ENCODE results near the gene SGTA.
"Not testable (repeated sequence)": the region's sequence is repeated elsewhere in the genome, so short reads cannot be mapped to it uniquely, and the experiment has no call there.

SGTA gene

GRCh38 chr19:2796659-2797266, 13.7 kb upstream of the SGTA start:
- DNase-seq (ENCODE audit: insufficient read length, low spot score) = no peak
- TF ChIP-seq TAF1 (IDR thresholded peaks at IDR 0.05; ENCODE audit: low read depth, low read length) = no peak
- TF ChIP-seq POU2F2 (IDR thresholded peaks at IDR 0.05; ENCODE audit: low read depth, low read length) = no peak
- no peak for TF ChIP-seq POLR2AphosphoS5 (IDR thresholded peaks at IDR 0.05; ENCODE audit: low read depth, low read length)
- no peak for TF ChIP-seq POLR2A (IDR thresholded peaks at IDR 0.05; ENCODE audit: low read depth, low read length)
- TF ChIP-seq SPI1 (IDR thresholded peaks at IDR 0.05; ENCODE audit: low read depth, low read length) = no peak
- TF ChIP-seq PAX5 (IDR thresholded peaks at IDR 0.05; ENCODE audit: insufficient read depth, low read length, severe bottlenecking) = no peak
- FAIRE-seq = no peak

- no peak for TF ChIP-seq PAX5 (IDR thresholded peaks at IDR 0.05; ENCODE audit: insufficient read depth, low read length, severe bottlenecking)
- TF ChIP-seq TAF1 (IDR thresholded peaks at IDR 0.05; ENCODE audit: low read depth, low read length) = no peak
- FAIRE-seq (no peak), DNase-seq (ENCODE audit: insufficient read length, low spot score) (no peak)
These were observed 13.0 kb upstream of the SGTA start for GRCh38 chr19:2795827-2796658.

DNA sequence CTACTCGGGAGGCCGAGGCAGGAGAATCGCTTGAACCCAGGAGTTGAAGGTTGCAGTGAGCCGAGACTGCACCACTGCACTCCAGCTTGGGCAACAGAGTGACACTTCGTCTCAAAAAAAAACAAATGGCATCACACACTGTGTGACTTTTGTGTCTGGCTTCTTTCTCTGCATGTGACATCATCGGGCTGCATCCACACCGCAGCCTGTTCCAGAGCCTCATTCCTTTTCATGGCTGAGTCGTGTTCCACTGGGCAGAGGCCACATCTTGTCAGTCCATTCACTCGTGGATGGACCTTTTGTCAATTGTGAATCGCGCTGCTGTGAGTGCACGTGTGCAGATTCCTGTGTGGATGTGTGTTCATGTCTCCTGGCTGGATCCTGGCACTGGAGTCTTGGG, 10.5 kb upstream of the SGTA start:
- no peak for DNase-seq (ENCODE audit: insufficient read length, low spot score)
- FAIRE-seq = no peak
- TF ChIP-seq SPI1 (IDR thresholded peaks at IDR 0.05; ENCODE audit: low read depth, low read length) (no peak), POLR2AphosphoS5 (IDR thresholded peaks at IDR 0.05; ENCODE audit: low read depth, low read length) (no peak), POLR2A (IDR thresholded peaks at IDR 0.05; ENCODE audit: low read depth, low read length) (no peak), TAF1 (IDR thresholded peaks at IDR 0.05; ENCODE audit: low read depth, low read length) (no peak), PAX5 (IDR thresholded peaks at IDR 0.05; ENCODE audit: insufficient read depth, low read length, severe bottlenecking) (no peak), POU2F2 (IDR thresholded peaks at IDR 0.05; ENCODE audit: low read depth, low read length) (no peak)

GRCh38 chr19:2793126-2793525, 10.1 kb upstream of the SGTA start:
- TF ChIP-seq SPI1 (IDR thresholded peaks at IDR 0.05; ENCODE audit: low read depth, low read length) (no peak), POU2F2 (IDR thresholded peaks at IDR 0.05; ENCODE audit: low read depth, low read length) (no peak), PAX5 (IDR thresholded peaks at IDR 0.05; ENCODE audit: insufficient read depth, low read length, severe bottlenecking) (no peak), POLR2A (IDR thresholded peaks at IDR 0.05; ENCODE audit: low read depth, low read length) (no peak), TAF1 (IDR thresholded peaks at IDR 0.05; ENCODE audit: low read depth, low read length) (no peak)
- FAIRE-seq (no peak), DNase-seq (ENCODE audit: insufficient read length, low spot score) (no peak)

DNA sequence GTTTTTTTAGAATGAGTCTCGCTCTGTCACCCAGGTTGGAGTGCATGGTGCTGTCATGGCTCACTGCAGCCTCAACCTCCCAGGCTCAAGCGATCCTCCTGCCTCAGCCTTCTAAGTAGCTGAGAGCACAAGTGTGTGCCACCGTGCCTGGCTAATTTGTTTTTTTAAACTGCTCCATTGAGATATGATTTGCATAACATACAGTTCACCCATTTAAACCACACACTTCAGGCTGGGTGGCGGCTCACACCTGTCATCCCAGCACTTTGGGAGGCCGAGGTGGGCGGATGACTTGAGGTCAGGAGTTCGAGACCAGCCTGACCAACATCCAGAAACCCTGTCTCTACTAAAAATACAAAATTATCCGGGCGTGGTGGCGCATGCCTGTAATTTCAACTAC, 9.6 kb upstream of the SGTA start:
- not testable (repeated sequence) for DNase-seq (ENCODE audit: insufficient read length, low spot score); FAIRE-seq

DNA sequence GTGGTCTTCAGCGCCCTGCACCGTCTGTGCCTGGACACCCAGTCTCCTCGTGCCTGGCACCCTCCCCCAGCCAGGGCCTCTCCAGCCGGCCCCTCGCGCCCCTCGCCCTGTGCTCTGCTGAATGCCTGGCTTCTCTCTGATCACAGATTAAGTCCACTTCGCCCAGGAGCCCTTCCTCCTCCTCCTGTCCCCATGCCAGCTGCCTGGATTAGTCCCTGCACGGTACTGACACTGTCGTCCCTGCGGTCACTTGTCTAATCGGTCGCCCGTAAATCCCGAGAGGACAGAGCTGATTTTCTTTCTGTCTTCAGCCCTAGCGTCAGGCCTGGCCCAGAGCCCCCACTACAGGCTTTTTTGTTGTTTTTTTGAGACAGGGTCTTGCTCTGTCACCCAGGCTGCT, 8.8 kb upstream of the SGTA start:
- DNase-seq (ENCODE audit: insufficient read length, low spot score) = no peak
- FAIRE-seq = no peak
- TF ChIP-seq POLR2A (IDR thresholded peaks at IDR 0.05; ENCODE audit: low read depth, low read length) (no peak), POU2F2 (IDR thresholded peaks at IDR 0.05; ENCODE audit: low read depth, low read length) (no peak), PAX5 (IDR thresholded peaks at IDR 0.05; ENCODE audit: insufficient read depth, low read length, severe bottlenecking) (no peak), POLR2AphosphoS5 (IDR thresholded peaks at IDR 0.05; ENCODE audit: low read depth, low read length) (no peak), SPI1 (IDR thresholded peaks at IDR 0.05; ENCODE audit: low read depth, low read length) (no peak), TAF1 (IDR thresholded peaks at IDR 0.05; ENCODE audit: low read depth, low read length) (no peak)

- DNase-seq (ENCODE audit: insufficient read length, low spot score) = no peak
- TF ChIP-seq SPI1 (IDR thresholded peaks at IDR 0.05; ENCODE audit: low read depth, low read length) (no peak), PAX5 (IDR thresholded peaks at IDR 0.05; ENCODE audit: insufficient read depth, low read length, severe bottlenecking) (no peak), POLR2A (IDR thresholded peaks at IDR 0.05; ENCODE audit: low read depth, low read length) (no peak), POLR2AphosphoS5 (IDR thresholded peaks at IDR 0.05; ENCODE audit: low read depth, low read length) (no peak), TAF1 (IDR thresholded peaks at IDR 0.05; ENCODE audit: low read depth, low read length) (no peak), POU2F2 (IDR thresholded peaks at IDR 0.05; ENCODE audit: low read depth, low read length) (no peak)
- no peak for FAIRE-seq
These were observed 8.4 kb upstream of the SGTA start for GRCh38 chr19:2791440-2791839.

DNA sequence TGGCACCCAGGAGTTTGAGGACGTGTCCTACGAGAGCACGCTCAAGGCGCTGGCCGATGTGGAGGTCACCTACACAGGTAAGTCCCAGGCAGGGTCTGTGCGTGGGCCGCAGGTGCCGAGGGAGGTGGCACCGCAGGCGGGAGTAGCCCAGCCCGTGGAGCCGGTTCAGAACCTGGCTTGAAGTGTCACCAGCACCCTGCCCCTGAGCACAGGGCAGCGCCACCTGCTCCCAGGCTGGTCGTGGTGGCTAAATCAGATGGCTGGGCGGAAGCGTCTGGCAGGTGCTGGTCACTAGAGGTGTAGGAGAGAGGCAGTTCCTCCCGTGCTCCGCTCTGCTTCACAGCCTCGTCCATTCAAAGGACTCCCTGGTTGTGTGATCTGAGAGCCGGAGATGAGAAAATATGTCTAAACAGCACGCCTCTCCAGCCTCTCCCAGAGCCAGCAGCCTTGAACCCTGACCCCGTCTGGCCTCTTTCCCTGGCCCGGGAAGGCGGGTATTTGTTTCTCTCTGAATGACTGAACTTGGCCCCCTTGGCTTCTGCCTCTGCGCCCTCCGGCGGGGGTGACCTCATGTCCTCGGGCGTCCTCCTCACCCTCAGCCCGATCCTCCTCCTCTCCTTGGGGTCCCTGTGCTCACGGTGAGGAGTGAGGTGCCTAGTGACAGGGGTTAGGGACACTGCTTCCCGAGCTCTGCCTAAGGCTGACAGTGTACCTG, 7.6 kb upstream of the SGTA start:
- TF ChIP-seq TAF1 (IDR thresholded peaks at IDR 0.05; ENCODE audit: low read depth, low read length) (no peak), PAX5 (IDR thresholded peaks at IDR 0.05; ENCODE audit: insufficient read depth, low read length, severe bottlenecking) (no peak), POU2F2 (IDR thresholded peaks at IDR 0.05; ENCODE audit: low read depth, low read length) (no peak), POLR2AphosphoS5 (IDR thresholded peaks at IDR 0.05; ENCODE audit: low read depth, low read length) (no peak), SPI1 (IDR thresholded peaks at IDR 0.05; ENCODE audit: low read depth, low read length) (no peak), POLR2A (IDR thresholded peaks at IDR 0.05; ENCODE audit: low read depth, low read length) (no peak; the same call in none of the 2 replicates)
- no peak for DNase-seq (ENCODE audit: insufficient read length, low spot score)
- FAIRE-seq = no peak

GRCh38 chr19:2790194-2790556, 7.1 kb upstream of the SGTA start:
- FAIRE-seq (no peak), DNase-seq (ENCODE audit: insufficient read length, low spot score) (no peak)
- TF ChIP-seq TAF1 (IDR thresholded peaks at IDR 0.05; ENCODE audit: low read depth, low read length) (no peak), POLR2AphosphoS5 (IDR thresholded peaks at IDR 0.05; ENCODE audit: low read depth, low read length) (no peak), PAX5 (IDR thresholded peaks at IDR 0.05; ENCODE audit: insufficient read depth, low read length, severe bottlenecking) (no peak), POU2F2 (IDR thresholded peaks at IDR 0.05; ENCODE audit: low read depth, low read length) (no peak), POLR2A (IDR thresholded peaks at IDR 0.05; ENCODE audit: low read depth, low read length) (no peak), SPI1 (IDR thresholded peaks at IDR 0.05; ENCODE audit: low read depth, low read length) (no peak)

All from GM12891 (cell line).